Neutrophil (primary cell): ENCODE results near the gene MAPK12.

Experiments
- H3K27ac ChIP-seq: fragments of 200-600 bp; sonication (generic); 2 replicates; pipeline ENCODE4 v1.5.1; 2016; ENCODE audit warnings: mild to moderate bottlenecking, moderate library complexity
- H3K27me3 ChIP-seq: fragments of 200-600 bp; sonication (generic); 2 replicates; pipeline ENCODE4 v1.6.0; 2016; ENCODE audit warnings: mild to moderate bottlenecking
- H3K36me3 ChIP-seq: fragments of 200-600 bp; sonication (generic); 2 replicates; pipeline ENCODE4 v1.5.1; 2017
- H3K4me1 ChIP-seq, 2 experiments: fragments of 200-600 bp in 1 of 2; sonication (generic) in 1 of 2; 1 replicate in 1 of 2; 2 replicates in 1 of 2; pipeline versions ENCODE4 v1.5.1 to v1.6.1; 2013 to 2016; ENCODE audit warnings: low read depth in 1 of 2, low read length in 1 of 2, mild to moderate bottlenecking in 1 of 2, moderate library complexity in 1 of 2; ENCODE audit not compliant: control insufficient read depth in 1 of 2, insufficient read depth in 1 of 2
- H3K4me3 ChIP-seq, 2 experiments: fragments of 200-600 bp in 1 of 2; sonication (generic) in 1 of 2; 1 replicate in 1 of 2; 2 replicates in 1 of 2; pipeline ENCODE4 v1.5.1; 2013 to 2016; ENCODE audit warnings: low read depth in 1 of 2, low read length in 1 of 2, mild to moderate bottlenecking in 1 of 2, moderate library complexity in 1 of 2
- H3K9me3 ChIP-seq: fragments of 200-600 bp; sonication (generic); 2 replicates; pipeline ENCODE4 v1.5.1; 2016
- TF ChIP-seq, protein P1 (sequence below): fragments of 200-600 bp; sonication (generic); IDR thresholded peaks from 2 replicates; pipeline ENCODE4 v1.5.1; 2016; ENCODE audit warnings: antibody characterized with exemption

Gene MAPK12

DNA sequence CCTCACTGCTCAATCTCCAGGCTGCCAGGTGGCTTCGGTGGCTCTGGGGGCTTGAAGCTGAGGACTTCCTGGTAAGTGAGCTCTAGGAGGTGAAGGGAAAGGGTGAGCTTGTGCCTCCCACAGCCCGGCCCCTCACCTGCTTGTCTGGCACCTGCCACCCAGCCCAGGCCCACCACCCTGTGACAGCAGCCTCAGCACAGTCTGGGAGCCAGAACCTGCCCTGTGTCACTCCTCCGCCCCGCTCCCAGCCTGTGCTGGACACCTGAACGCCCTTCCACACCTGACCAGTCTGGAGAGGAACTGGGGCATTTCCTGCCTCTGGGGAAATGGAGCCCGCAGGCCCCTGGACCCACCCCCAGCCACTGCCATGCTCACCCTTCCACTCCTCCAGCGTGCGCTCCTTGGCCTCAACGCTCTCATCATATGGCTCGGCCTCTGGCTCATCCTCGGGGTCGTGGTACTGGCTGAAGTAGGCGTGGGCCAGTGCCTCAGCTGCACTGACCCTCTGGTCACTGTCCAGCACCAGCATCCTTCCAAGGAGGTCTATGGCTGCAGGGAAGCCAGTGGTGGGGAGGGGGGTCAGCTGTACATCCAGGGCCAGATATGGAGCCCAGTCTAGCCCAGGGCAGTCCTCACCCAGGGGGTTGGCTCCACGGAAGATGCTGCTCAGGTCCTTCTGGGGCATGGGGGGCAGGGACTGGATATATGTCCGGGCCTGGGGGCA, 3.6 kb upstream of the MAPK12 start:
- Histone ChIP-seq H3K4me1 (peaks cover 0 to 12% of the 10 kb centered on the region in 2 experiments), H3K4me3 (no peak overlapping the region)

DNA sequence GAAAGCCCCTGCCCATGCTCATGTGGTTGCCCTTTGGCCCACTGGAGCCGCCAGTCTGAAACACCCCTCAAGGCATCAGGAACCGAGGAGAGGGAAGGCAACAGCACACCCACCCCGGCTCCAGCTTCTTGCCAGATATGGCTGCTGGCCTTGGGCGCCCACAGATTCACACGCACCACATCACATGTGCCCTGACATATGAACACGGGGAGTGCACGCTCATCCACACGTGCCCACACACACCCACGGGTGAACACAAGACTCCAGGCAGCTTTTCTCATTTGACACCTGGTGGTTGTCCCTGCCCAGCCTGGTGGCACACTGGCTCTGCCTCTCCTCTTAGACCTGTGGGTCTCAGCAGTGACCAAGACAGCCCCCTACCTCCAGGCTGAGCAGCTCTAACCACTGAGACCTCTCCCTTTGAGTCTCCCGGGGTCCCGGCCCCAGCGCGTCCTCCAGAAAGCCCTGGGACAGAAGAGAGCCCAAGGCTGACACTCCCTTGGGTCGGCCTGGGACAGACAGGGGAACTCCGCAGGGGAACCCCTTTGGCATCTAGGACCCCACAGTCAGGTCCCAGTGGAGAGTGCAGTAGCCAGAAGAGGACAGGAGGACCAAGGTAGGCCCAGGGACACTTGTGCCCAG, 2.7 kb upstream of the MAPK12 start:
- Histone ChIP-seq H3K9me3 (no peaks in the 10 kb centered on the region), H3K4me1 (peaks cover 0 to 4% of the 10 kb centered on the region in 2 experiments), H3K4me3 (no peak overlapping the region), H3K36me3 (no peaks in the 10 kb centered on the region), H3K27me3 (peaks cover 100% of the 10 kb centered on the region), H3K27ac (no peak overlapping the region)
- TF ChIP-seq, protein P1, sequence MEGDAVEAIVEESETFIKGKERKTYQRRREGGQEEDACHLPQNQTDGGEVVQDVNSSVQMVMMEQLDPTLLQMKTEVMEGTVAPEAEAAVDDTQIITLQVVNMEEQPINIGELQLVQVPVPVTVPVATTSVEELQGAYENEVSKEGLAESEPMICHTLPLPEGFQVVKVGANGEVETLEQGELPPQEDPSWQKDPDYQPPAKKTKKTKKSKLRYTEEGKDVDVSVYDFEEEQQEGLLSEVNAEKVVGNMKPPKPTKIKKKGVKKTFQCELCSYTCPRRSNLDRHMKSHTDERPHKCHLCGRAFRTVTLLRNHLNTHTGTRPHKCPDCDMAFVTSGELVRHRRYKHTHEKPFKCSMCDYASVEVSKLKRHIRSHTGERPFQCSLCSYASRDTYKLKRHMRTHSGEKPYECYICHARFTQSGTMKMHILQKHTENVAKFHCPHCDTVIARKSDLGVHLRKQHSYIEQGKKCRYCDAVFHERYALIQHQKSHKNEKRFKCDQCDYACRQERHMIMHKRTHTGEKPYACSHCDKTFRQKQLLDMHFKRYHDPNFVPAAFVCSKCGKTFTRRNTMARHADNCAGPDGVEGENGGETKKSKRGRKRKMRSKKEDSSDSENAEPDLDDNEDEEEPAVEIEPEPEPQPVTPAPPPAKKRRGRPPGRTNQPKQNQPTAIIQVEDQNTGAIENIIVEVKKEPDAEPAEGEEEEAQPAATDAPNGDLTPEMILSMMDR = no peak

More for the DNA sequence above, 3.6 kb upstream of the MAPK12 start:
- H3K27me3 ChIP-seq = peaks cover 100% of the 10 kb centered on the region
- no peaks in the 10 kb centered on the region for H3K36me3 ChIP-seq
- TF ChIP-seq, protein P1 = no peak
- no peak overlapping the region for H3K27ac ChIP-seq
- no peaks in the 10 kb centered on the region for H3K9me3 ChIP-seq

DNA sequence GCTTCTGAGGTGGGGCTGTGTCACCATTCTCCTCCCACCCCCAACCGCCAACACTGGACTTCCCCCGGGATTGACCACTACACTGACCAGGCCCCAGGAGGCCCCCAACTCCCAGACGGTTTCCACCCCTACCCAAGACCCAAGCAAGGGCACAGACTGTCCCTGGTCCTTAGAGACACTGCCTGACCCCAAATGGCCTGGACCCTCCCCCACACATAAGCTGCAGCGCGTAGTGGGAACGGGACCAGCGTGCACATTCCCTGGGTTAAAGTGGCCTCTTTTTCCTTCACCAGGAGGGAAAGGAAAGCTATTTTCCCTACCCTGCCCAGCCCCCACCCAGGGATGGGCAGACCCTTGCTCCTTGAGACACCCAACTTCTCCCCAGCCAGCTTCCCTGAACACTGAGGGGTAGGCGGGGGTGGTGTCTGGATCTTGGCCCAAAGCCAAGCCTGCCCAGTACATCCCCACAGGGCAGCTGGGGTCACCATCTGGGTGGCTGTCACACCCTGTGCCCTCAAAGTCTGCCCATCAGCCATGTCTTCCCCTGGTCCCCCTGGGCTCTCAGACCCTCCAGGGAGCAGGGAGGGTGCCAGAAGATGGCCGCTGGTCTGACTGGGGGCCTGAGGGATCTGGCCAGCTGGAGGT, 1.6 kb upstream of the MAPK12 start:
- TF ChIP-seq, protein P1 = no peak
- Histone ChIP-seq H3K9me3 (no peaks in the 10 kb centered on the region), H3K27ac (no peak overlapping the region), H3K36me3 (no peaks in the 10 kb centered on the region), H3K4me1 (peaks cover 0 to 4% of the 10 kb centered on the region in 2 experiments), H3K4me3 (no peak overlapping the region), H3K27me3 (peaks cover 100% of the 10 kb centered on the region)

DNA sequence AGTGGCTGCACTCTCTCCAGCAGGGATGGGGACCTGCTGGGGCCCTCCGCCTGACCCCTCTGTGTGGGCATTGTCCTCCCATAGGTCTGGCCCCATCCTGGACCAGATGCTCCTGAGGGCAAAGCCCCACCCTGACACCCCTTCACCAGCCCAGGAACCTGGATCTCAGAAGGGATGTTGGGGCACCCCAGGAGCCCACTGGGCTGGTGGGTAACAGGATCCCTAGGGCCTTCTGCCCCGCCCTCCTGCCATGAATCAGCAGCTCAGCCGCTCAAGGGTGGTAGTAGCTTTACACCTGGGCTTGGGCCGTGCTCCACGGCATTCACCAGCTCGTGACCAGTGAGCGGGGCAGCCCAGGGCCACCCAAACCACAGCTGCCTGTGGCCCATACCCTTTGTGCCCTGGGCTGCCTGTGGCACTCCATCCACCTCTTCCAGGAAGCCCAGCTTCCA, 1.0 kb upstream of the MAPK12 start:
- H3K9me3 ChIP-seq = no peaks in the 10 kb centered on the region
- peaks cover 96% of the 10 kb centered on the region for H3K27me3 ChIP-seq
- TF ChIP-seq, protein P1 = no peak
- H3K36me3 ChIP-seq = no peaks in the 10 kb centered on the region
- H3K4me3 ChIP-seq = no peak overlapping the region
- H3K4me1 ChIP-seq = peaks cover 0 to 4% of the 10 kb centered on the region in 2 experiments
- H3K27ac ChIP-seq = no peak overlapping the region

DNA sequence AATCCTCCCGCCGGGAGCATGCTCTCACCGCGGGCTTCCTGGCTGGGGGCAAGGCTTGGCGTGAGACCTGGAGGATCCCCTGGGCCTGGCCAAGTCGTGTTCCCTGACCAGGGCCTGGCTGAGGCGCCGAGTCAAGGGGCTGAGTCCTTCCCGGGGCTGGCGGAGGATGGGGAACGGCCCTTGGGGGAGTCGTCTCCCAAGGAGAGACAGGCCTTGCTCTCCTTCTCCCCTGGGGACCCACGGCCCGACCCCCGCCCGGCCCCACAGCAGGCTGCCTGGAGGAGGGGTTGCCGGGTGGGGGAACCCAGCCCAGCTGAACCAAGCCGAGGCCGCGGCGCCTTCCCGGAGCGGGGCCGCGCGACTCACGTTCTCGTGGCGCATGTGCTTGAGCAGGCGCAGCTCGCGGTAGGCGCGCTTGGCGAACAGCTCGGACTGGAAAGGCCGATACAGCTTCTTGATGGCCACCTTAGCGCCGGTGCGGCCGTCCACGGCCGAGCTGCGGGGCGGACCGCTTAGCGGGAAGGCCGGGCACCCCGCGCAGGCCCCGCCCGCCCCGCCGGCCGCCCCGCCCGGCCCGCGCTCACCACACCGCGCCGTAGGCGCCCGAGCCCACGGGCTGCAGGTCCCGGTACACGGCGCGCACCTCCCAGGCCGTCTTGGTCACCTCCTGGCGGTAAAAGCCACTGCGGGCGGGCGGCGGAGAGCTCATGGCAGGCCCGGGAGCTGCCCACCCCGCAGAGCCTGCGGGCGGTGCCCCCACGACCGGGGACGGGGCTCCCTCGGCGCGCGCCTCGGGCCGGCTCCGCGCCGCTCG, 475 bp downstream of the MAPK12 start:
- peaks cover 0 to 4% of the 10 kb centered on the region in 2 experiments for H3K4me1 ChIP-seq
- no peaks in the 10 kb centered on the region for H3K9me3 ChIP-seq
- H3K36me3 ChIP-seq = no peaks in the 10 kb centered on the region
- peaks cover 81% of the 10 kb centered on the region for H3K27me3 ChIP-seq
- no peak overlapping the region for H3K27ac ChIP-seq
- H3K4me3 ChIP-seq = no peak overlapping the region
- TF ChIP-seq, protein P1 = no peak
